ENCODE results near the gene LRMDA. TPM values are rescaled to one million over a fixed set of nuclear protein-coding genes. Genes with fewer than 3 reads are reported as not detected.

The LRMDA gene
- total RNA-seq, 1 experiment from 2014 or later: 4.8 TPM

- no peaks in the 10 kb centered on the region for H3K36me3 ChIP-seq (ENCODE audit: control insufficient read depth in 1 of 2, insufficient read depth in 2 of 2, low read length in 2 of 2)
- intact Hi-C loops (cut with micrococcal nuclease): no loop called here
- no peak overlapping the region for H2AFZ ChIP-seq (ENCODE audit: low read depth, low read length, poor library complexity, severe bottlenecking)
- no peak overlapping the region for H3K9ac ChIP-seq (ENCODE audit: low read length)
- H3K27ac ChIP-seq (ENCODE audit: low read depth, low read length): no peak overlapping the region
- ChIA-PET CTCF (interaction anchor here (0.7 kb wide), 1 partner anchor 257 kb away, joined by 4 read pairs; no protein-coding TSS in a partner anchor), POLR2A (interaction anchor here (1.0 kb wide), 1 partner anchor 250 kb away, joined by 3 read pairs; the partner anchor contains the start of gene ZNF503), RAD21 (ENCODE audit: low non-redundant PET in 1 of 2, low total read pairs in 2 of 2, uncharacterized antibody in 2 of 2, unreplicated experiment in 2 of 2) (no interaction called here)
- no peaks in the 10 kb centered on the region for H3K79me2 ChIP-seq (ENCODE audit: insufficient read depth, low read length)
- no peaks in the 10 kb centered on the region for H3K9me3 ChIP-seq (ENCODE audit: control insufficient read depth in 1 of 2, insufficient read depth in 1 of 2, low read depth in 1 of 2, low read length in 2 of 2)
- no peaks in the 10 kb centered on the region for H3K9me2 ChIP-seq (ENCODE audit: insufficient read depth)
- no peak overlapping the region for H3K4me3 ChIP-seq (replicated peaks in 1 of 2; ENCODE audit: low read depth in 1 of 2, low read length in 2 of 2)
- peaks cover 0 to 10% of the 10 kb centered on the region in 2 experiments; a peak in 1 of 4 replicates for H3K4me1 ChIP-seq (ENCODE audit: control insufficient read depth in 1 of 2, insufficient read depth in 2 of 2, low read length in 2 of 2)
- BruUV-seq (replicated peaks): no TSS peak
- TF ChIP-seq REST (IDR thresholded peaks at IDR 0.05; ENCODE audit: low read depth) (no peak), MAX (IDR thresholded peaks at IDR 0.05) (no peak), ZFX (IDR thresholded peaks at IDR 0.05) (no peak), FOSL1 (IDR thresholded peaks at IDR 0.05; ENCODE audit: low read depth) (no peak), TCF7L2 (IDR thresholded peaks at IDR 0.05; ENCODE audit: borderline replicate concordance, extremely low read depth, insufficient read depth, insufficient read length) (no peak), SRF (IDR thresholded peaks at IDR 0.05; ENCODE audit: low read depth) (no peak), JUND (IDR thresholded peaks at IDR 0.05) (no peak), EZH2 (IDR thresholded peaks at IDR 0.05) (no peak), EGR1 (IDR thresholded peaks at IDR 0.05; ENCODE audit: low read depth) (no peak), EZH2phosphoT487 (IDR thresholded peaks at IDR 0.05; ENCODE audit: borderline replicate concordance) (no peak), ZBTB33 (IDR thresholded peaks at IDR 0.05; ENCODE audit: extremely low read depth, insufficient replicate concordance, low read length) (no peak), YY1 (IDR thresholded peaks at IDR 0.05; ENCODE audit: extremely low read depth, insufficient replicate concordance, low read depth, low read length) (no peak), ZNF274 (IDR thresholded peaks at IDR 0.05; ENCODE audit: low read depth, low read length) (no peak), SP1 (IDR thresholded peaks at IDR 0.05; ENCODE audit: low read depth) (no peak), CBX3 (IDR thresholded peaks at IDR 0.05; ENCODE audit: low read depth) (no peak), ATF3 (IDR thresholded peaks at IDR 0.05) (no peak), POLR2A (IDR thresholded peaks at IDR 0.05; ENCODE audit: borderline replicate concordance, extremely low read depth, insufficient read depth, insufficient read length) (no peak), SIN3A (IDR thresholded peaks at IDR 0.05; ENCODE audit: low read depth) (no peak), CTCF (IDR thresholded peaks at IDR 0.05 in 2 of 3, conservative IDR thresholded peaks at IDR 0.05 in 1 of 3; ENCODE audit: borderline replicate concordance in 1 of 3, insufficient read depth in 1 of 3, low read depth in 2 of 3, low read length in 2 of 3) (no peak)
- H4K20me1 ChIP-seq (ENCODE audit: insufficient read depth): no peaks in the 10 kb centered on the region
- H3K4me2 ChIP-seq (ENCODE audit: low read length): no peak overlapping the region
- ATAC-seq (no peak), DNase-seq (ENCODE audit: low read depth, low spot score) (no peak)
- H3K27me3 ChIP-seq (ENCODE audit: insufficient read depth, low read length): peaks cover 14% of the 10 kb centered on the region
Measured at GRCh38 chr10:75652146-75652740, 220.8 kb downstream of the LRMDA start.

All from HCT116 (cell line).